ENCODE data around the gene SERPIND1.

Gene SERPIND1

DNA sequence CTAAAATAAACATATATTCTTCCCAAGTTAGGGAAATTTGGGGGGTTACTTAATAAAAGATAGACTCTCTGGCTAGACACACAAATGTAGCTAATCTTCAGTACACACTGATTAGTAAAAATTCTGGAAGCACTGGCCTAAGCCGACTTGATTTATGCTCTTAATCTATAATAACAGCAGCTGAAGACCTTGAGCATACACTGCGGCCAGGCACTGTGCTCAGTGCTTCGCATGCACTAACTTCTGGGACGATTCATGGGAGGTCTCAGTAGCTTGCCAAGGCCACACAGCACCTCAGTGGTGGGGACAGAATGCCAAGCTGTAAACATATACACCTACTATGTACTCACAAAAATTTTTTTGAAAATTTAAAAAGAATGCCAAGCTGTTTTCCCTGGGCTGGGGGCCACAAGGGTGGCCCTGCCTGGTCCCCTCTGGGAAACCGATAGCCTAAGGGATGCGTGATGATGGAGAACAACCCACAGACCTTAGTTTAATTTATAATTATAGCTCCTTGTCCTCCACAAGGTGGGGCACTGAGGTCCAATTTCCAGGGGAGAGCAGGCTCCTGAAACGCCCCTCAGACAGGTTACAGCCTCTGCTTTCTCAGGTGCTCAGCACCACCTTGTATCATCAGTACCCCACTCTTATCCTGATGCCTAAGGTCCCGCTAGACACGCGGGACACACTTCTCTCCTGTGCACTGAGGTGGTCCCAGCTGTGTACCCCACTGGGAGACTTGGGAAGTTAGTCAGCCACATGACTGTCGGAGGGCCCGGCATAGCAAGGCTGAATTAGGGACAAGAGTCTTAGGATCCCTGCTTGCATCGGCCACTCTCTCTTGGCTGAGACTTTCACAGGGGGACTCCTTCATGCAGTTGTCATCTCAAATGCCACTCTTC lies 20.1 kb downstream of the SERPIND1 start:
- no peak for DNase-seq

DNA sequence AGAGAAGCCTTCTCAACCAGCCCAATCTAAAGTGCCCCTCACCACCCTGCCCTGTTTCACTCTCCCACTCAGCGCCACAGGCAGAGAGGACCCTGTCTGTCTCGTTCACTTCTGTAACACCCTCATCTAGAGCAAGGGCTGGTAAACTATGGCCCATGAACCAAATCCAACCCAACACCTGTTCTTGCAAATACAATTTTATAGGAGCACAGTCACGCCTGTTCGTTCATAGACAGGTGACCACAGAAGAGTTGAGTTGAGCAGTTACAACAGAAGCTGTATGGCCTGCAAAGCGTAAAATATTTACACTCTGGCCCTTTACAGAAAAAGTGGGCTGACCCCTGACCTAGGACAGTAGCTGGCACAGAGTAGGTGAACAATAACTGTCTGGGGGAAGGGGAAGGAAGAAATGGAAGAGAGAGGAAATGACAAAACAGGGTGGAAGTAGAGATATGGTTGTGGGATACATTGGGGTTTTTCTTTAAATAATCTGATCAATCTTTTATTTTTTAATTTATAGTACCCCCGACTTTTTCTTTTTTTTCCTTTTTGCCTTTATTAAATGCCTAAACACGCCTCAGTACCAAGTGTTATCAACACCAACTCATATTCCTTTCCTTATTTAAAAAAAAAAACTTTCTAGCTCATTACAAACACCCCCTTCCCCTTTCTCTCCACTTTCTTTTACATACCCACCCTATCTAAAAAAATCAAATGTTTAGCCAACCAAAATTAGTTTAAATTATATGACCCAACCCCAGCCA lies 20.9 kb downstream of the SERPIND1 start:
- DNase-seq, result no peak

DNA sequence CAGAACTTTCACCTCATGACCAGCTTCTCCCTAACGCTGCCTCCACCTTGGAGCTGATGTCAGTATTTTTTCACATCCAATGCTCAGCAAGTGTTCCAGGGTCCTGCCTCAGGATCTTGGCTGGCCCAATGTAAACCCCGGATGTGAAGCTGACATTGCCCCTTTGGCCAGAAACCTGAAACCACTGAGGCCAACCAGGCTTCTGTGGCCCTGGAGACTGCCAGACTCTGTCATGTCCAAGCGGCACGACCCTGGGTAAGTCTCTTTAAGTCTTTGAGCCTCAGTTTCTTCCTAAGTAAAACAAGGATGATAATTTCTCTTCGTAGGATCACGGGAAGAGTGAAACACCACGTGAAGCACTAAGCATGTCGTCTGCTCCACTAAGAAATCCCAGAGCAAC lies 22.8 kb downstream of the SERPIND1 start:
- DNase-seq, result no peak

DNA sequence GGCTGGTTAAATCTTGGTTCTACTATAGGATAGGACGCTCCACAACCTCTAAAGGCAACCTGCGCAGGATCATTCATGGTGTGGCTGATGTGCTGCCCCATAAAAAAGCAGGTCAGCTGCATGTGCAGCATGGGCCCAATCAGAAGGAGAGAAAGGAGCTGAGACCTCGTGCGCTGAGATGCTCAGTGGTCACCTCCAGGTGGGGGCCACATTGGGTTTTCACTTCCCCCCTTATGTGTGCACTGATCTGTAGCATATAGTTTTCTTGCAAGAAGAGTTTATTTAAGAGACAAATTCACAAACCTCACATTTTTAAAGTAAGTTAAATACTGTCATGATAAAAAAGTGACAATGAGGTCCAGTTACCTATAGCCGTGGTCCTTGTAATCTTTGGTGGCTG lies 24.3 kb downstream of the SERPIND1 start:
- DNase-seq, result no peak

DNA sequence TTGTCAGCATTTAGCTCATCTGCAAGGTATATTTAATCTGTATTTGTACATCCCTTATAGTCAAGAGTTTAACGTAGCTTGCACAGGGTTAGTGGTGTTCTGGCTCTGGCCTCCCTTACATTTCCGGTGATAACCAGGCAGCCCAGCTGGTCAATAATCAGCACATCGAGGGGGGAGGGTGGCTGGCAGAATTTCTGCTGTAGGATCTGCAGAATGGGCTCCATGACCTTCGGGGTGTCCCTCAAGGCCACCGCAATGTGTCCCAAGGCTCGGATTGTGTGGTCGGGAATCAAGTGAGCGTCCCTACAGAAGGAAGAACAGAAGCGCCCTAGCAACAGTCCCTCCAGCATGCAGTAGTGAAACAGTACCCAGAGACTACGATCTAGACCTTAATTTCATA lies 25.1 kb downstream of the SERPIND1 start:
- no peak for DNase-seq

DNA sequence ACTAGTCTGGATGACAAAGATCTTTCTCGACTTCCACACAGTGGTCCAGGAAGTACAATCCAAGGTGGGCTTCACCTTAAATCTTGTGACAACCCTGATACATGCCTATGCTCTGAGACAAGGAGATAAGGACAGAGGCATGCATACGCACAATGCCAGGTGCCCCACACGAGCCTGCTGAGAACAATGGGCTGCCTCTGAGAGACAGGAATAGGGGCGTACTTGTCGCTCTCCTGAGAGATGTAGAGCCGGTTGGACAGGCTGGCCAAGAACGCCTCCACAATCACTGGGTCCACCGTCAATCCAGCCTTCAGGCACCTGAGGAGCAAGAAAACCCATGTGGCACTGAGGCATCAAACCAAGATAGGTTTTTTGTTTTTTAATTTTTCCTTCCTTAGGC lies 25.5 kb downstream of the SERPIND1 start:
- no peak for DNase-seq

DNA sequence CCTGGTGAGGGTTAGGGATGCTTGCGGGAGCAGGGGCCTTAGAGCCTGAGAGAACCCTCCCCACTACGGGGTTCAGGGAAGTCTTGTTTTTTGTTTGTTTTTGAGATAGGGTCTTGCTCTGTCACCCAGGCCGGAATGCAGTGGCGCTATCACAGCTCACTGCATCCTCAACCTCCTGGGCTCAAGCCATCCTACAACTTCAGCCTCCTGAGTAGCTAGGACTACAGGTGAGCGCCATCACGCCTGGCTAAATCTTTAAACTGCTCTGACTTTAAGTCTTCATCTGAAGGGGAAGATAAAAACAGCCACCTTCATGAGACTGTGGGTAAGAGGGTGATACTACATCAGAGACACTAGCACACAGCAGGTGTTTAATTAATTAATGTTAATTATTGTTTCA lies 28.5 kb downstream of the SERPIND1 start:
- no peak for DNase-seq

DNA sequence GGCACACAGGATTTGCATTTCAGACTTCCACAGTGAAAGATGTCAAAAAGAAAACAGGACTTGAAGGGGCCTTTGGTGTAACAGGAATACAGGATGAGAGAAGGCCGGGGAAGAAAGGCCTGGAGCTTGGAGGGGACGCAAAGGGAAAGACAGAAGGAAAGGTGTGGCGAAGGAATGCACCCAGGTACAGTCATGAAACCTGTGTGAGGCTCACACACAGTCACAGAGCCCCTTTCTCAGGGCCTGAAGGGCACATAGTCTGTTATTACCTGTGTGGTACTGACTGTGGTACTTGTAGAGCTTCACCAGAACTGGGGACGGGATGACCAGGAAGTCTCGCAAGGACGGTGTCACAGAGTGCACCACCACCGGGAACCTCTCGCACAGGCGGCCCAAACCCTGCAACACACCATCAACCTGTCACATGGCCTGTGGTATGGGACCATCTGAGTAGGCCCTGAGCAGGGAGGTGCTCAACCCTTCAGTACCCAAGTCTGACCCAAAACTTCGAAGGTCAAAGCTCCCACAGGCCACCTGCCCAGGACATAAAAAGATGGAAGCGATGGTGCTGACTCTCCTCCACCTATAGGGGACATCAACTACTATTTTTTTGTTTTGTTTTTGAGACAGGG lies 29.1 kb downstream of the SERPIND1 start:
- no peak for DNase-seq

DNA sequence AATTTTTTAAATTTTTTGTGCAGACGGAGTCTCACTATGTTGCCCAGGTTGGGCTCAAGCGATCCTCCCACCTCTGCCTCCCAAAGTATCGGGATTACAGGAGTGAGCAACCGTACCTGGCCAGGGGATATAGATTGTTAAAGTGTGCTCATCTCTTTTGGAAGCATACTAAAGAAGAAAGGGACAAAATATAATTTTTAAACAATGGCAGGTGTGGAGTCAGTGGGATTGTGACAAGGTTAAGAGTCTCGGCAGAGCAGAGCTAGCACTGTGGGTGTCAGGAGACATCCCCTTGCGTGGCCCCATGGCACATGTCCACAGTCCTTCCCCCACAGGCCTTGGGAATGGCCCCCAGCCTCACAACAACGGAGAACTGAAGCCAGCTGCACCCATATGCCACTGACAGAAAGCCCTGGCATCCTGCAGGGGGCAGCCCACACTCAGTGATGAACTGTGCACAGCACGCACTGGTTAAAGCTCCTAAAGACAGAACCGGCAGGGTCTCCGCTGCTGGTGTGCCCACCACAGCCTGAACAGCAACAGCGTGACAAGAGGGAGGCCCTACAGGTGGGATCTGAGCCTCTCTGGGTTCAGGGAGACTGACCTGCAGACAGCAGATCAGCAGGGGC lies 29.9 kb downstream of the SERPIND1 start:
- peak in 1 of 2 experiments; percentile 3 for DNase-seq

DNA sequence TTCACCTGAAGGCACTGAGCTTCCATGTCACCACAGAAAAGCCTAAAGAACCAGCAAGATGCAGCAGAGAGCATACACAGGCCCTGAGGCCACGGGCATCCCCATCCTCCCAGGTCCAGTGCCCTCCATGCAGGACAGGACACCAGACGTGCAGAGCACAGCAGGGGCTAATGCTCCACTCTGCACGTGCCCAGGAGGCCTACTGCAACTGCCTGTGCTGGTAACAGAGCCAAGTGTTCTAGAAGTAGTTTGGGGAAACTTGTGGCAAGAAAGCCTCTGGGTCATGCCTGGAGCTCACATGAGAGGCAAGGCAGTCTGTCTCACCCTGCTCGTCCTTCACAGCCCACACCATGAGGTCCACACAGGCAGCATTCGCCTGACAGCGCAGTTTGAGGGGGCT lies 30.7 kb downstream of the SERPIND1 start:
- no peak for DNase-seq

DNA sequence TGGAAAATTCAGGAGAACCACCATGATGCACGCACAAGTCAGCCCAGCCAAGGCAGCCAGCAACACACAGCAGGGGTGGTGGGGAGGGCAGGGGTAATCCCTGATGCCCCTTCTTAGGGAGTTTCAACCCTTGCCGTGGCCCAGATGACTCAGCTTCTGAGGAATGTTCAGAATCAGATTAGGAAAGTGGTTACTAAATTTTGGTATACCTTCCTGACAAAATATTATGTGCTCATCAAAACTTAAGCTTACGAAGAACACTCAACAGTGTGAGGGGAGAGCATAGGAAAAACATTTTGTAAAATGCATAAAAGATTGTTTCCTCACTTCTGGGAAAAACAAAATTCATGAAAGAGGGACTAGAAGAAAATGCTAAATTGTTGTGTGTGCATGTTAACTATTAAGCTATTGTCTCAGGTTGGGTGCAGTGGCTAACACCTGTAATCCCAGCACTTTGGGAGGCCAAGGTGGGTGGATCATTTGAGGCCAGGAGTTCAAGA lies 32.1 kb downstream of the SERPIND1 start:
- DNase-seq, result no peak

DNA sequence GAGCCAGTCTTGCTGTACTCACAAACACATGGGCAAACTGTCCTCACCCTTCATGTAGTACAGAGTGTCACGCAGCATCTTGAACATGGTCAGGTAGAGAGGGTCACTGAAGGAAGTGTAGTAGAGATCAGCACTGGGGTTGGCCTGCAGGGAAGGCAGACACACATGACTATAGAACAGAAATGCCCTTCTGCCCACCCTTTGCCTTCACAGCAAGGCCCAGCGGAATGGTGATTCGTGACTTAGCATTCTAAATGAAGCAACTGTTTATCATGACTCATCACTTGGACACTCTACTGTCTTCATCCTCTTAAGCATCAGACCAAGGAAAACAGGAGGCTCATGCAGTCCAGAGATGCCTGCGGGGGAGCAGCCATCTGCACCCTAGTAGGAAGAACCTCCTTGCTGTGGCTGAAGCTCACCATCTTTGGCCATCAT lies 33.4 kb downstream of the SERPIND1 start:
- no peak for DNase-seq

DNA sequence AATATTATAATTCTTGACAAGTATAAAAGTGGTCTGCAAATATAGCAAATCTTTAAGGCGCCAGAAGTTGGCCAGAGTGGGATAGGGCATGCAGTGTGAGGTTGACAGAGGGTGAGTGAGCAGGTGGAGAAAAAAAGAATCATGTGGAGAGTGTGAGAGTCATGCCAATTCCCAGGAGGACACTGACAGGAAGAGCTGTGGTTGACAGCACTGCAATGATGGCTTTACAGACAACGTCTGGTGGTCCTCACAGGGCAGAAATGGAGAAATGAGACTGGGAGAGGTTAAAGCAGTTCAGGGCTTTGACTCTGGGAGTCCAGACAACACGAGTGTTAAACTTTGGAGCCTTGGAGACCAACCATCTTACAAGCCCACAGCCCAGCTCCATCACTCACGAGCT lies 34.9 kb downstream of the SERPIND1 start:
- no peak for DNase-seq

DNA sequence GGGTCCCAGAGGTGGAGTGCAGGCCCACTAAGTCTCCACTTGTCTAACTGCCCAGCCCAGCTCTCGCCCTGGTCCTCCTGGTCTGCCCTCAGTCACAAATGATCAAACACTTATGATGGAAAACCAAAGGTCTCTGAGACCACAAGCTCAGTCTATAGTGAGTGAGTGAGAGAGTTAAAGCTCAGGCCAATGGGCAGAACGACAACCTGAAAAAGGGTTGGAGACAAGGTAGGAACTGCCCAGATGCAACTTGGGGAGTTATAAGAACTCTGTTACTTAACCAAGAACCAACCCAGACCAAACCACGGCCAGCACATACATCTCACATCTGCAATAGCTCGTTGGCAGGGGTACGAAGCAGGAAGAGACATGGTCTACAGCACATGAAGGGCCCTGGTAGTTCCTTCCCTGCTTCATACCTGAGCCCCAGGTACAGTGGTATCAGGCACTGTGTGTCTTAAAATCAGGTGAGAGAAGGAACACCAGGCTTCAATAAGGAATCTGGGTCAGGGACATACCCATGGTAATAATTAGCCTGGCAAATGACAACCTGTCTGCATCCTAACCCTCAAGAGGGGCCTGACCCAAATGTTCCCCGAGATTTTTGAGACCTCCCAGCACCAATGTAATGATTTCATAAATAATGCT lies 35.7 kb downstream of the SERPIND1 start:
- no peak for DNase-seq

DNA sequence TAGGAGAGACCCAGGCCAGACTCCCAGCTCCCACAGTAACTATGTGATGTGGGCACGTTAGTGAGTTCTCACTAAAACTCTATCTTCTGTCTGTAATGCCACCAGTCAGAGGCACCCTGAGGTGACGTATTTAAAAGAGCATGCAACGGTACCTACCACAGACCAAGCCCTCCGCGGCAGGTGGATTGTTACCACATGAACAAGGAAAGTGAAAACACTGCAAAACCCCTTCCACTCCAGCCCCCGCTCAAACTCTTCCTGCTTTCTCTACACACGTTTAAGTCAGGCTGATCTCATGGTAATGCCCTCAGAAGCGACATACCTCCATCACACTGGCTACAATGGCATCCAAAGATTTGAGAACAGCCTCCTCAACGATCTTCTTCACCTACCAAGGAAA lies 36.7 kb downstream of the SERPIND1 start:
- no peak for DNase-seq

DNA sequence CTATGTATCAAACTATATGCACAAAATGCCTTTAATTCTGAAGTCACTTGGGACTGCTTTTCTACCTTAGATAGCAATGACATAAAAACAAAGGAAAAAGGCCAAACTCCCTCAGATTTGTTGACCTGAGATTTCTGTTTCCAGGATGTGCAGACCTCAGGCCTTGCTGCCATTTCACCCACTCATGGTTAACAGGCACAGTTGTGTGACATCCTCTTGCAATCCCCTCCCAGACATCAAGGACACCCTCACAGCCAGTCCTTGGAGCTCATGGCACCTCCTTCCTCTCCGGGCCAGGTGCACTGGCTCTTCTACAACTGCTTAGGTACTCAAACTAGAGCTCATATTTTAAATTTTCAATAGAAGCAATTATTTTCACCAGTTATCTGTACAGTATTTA lies 37.3 kb downstream of the SERPIND1 start:
- DNase-seq, result no peak

DNA sequence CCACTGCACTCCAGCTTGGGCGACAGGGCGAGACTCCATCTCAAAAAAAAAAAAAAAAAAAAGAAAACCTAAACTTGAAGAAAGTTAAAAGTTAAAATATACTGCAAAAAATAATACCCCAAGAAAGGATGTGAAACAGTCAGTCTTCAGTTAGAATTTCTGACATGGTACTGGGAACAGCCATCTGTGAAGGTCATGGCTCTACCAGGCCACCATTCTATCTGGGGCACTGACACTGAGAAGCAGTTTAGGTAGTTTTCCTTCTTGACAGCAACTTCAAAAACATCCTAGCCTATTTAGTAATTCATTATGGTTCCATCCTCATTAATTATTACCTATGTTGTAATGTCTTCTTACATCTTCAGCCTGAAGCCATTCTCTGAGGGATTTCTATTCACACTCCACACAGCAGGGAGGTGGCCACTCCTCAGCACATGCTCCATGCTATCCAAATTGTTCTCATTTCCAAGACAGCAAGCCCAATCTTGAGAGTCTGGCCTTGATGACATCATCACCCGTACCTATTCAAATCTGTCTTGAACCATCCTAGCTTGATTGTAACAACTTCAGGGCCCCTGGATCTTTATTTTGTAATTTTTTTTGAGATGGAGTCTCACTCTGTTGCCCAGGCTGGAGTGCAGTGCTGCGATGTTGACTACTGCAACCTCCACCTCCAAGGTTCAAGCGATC lies 38.2 kb downstream of the SERPIND1 start:
- no peak for DNase-seq

DNA sequence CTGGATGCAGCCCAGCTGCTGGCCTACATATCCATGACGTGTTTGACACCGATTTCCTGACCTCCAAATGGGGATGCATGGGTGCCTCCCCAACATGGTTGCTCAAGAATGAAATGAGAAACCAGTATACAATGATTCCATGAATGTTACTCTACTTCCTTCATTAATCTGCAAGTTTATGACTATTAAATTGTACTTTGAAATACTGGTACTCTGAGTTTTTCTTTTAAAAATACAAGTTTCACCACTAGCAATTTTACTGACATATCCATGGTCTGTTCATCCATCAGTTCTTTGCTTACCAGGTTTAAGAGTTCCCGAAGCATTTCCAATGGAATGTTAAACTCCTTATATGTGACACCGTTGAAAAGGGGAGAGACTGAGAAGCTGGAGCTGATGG lies 39.1 kb downstream of the SERPIND1 start:
- DNase-seq, result no peak

DNA sequence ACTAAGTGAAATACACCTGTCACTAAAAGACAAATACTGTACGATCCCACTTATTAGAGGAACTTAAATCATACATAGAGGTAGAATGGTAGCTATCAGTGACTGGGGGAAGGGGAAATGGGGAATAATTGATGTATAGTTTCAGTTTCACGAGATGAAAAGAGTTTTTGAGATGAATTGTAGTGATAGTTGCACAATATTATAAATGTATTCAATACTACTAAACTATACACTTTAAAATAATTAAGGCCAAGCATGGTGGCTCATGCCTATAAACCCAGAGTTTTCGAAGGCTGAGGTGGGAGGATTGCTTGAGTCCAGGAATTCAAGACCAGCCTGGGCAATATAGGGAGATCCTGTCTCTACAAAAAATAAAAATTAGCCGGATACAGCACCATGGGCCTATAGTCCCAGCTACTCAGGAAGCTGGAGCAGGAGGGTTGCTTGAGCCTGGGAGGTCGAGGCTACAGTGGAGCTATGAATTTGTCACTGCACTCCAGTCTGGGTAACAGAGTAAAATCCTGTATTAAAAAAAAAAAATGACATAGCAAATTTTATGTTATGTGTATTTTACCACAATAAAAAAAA lies 40.4 kb downstream of the SERPIND1 start:
- DNase-seq, result no peak

DNA sequence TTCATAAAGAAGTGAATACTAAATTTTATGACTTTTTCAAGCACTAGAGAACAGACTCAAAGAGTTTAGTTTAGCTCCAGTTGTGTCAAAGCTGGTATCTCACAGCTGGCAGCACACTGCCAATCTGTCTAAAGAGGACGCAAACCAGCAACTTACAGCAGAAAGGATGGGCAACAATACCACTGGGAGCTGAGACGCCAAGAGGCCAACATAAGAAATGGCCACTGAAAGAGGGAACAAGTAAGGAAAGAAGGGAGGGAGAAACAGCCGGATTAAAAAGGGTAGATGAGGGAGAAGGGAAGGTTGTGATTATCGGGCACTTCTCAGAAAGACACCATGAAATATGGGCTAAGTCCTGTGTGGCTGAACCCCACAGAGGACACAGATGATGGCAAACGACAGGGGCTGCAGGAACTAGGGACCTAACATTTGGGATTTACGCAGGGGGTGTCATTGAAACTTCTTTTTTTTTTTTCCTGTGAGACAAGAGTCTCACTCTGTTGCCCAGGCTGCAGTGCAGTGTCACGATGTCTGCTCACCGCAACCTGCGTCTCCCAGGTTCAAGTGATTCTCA lies 41.7 kb downstream of the SERPIND1 start:
- no peak for DNase-seq

DNA sequence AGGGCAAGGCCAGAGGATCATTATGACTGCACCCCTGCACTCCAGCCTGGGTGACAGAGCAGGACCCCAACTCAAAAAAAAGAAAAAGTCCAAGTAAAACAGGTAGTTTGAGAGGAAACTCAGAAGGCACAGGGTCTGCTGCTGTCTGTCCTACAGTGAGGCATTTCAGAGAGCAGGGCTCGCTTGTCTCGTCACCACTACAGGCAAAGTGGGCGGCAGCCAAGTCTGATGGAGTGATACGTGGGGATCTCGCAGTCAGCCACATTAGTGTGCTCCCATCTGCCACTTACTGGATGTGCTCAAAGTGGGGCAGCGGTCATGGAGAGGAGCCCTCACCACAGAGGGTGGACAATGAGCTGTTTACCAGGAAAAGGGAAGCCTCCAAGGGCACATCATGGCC lies 42.6 kb downstream of the SERPIND1 start:
- DNase-seq, result no peak
